Kidney glomerular epithelial cell (primary cell): Measurements from ENCODE around the gene OCA2.

Experiments
- DNase-seq: peaks from one replicate; lab custom pipeline; 2025; lab: John Stamatoyannopoulos, UW

Gene OCA2

GRCh38 chr15:28079313-28079969 lies 19.7 kb downstream of the OCA2 start:
- DNase-seq: no peak

DNA sequence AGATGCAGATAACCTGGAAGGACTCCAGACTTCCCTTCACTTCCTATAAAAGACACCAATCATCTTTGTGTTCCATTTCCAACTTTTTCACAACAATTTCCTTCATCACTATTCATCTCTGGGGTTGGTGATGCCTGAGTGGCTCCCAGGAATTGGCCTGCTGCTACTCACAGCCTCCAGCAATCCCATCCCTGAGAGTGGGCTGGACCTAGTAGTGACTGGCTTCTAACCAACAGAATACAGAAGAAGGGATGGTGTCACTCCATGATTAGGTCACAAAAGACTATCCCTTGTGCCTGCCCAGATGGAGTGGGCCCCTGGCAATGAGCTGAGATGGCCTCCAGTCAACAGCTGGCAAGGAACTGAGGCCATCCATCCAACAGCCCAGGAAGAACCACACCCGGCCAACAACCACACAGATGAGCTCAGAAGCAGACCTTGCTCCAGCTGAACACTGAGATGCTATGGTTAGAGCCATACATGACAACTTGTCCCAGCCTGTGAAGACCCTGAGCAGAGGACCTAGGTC lies 20.9 kb downstream of the OCA2 start:
- DNase-seq: peak; percentile 31

- DNase-seq: no peak
Observed at GRCh38 chr15:28075573-28075972, 23.5 kb downstream of the OCA2 start.

- DNase-seq: no peak
Observed at GRCh38 chr15:28068930-28069329, 30.2 kb downstream of the OCA2 start.

GRCh38 chr15:28066231-28066630 lies 32.9 kb downstream of the OCA2 start:
- no peak for DNase-seq

GRCh38 chr15:28060005-28060404 lies 39.1 kb downstream of the OCA2 start:
- DNase-seq: no peak

- DNase-seq: no peak
Observed at GRCh38 chr15:28058082-28058481, 41.0 kb downstream of the OCA2 start.

GRCh38 chr15:28051955-28052633 lies 47.0 kb downstream of the OCA2 start:
- no peak for DNase-seq

DNA sequence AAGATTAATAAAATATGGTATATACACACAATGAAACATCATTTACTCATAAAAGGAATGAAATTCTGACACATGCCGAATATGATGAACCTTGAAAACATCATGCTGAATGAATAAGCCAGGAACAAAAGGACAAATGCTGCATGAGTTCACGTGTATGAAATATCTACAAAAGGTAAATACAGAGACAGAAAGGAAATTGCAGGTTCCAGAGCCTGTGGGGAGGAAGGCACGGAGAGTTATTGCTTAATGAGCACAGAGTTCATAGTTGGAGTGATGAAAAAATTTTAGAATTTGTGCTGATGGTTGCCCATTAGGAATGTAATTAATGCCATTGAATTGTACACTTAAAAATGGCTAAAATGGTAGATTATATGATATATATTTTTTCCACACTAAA lies 49.5 kb downstream of the OCA2 start:
- no peak for DNase-seq

DNA sequence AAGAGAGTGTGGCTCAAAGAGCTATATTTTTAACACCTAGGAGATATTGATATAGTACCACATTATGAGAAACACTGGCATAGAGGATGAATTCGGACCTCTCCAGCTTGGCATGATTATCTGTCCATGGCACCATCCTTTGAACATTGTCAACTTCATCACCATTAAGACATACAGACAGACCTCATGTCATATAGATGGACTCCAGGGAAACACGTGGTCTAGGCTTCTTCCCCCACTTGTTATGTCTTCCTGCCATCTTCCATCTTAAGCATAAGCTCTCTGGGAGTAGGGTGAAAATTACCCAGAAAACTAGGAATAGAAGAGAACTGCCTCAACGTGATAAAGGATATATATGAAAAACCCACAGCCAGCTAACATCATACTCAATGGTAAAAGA lies 51.8 kb downstream of the OCA2 start:
- DNase-seq: no peak

- DNase-seq: no peak
Observed at GRCh38 chr15:28044121-28044672, 54.9 kb downstream of the OCA2 start.

DNA sequence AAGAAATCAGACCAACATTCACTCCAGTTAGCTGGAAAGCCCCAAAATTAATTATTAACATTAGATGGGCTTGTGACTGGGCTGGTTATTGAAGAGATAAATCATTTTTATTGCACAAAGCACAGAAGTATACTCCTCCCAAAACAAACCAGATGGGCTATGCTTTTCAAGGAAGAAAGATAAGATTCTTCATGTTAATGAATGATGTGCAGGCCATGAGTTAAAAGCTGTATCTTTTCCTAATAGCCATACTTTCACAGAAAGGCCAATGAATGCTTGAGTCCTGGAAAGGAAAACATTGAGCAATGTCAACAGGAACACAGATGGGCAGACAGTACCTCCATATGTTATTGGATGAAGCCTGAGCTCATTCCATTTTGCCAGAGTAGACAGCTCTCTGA lies 55.4 kb downstream of the OCA2 start:
- DNase-seq: peak; percentile 85

GRCh38 chr15:28037969-28038590 lies 61.0 kb downstream of the OCA2 start:
- no peak for DNase-seq

GRCh38 chr15:28033443-28033842 lies 65.7 kb downstream of the OCA2 start:
- DNase-seq: no peak

- no peak for DNase-seq
Observed at GRCh38 chr15:28030801-28031200, 68.3 kb downstream of the OCA2 start.

DNA sequence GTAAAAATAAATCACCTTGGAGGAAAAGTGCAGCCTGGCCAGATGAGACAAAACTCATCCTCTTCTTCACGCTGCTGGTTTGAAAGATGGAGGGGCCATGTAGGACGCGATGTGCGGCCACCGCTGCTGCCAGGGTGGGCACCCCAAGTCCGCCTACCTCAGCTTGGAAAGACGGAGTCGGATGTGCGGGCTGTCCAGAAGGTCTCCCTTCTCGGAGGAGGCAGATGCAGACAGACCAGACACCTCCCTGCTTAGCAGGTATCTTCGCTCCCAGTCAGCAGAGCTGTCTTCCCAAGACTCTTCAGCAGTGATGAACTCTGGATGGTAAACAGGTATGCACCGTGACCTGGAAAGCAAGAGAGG lies 71.4 kb downstream of the OCA2 start:
- no peak for DNase-seq

GRCh38 chr15:28026764-28027713 lies 72.1 kb downstream of the OCA2 start:
- no peak for DNase-seq

GRCh38 chr15:28026221-28026620 lies 72.9 kb downstream of the OCA2 start:
- DNase-seq: no peak

DNA sequence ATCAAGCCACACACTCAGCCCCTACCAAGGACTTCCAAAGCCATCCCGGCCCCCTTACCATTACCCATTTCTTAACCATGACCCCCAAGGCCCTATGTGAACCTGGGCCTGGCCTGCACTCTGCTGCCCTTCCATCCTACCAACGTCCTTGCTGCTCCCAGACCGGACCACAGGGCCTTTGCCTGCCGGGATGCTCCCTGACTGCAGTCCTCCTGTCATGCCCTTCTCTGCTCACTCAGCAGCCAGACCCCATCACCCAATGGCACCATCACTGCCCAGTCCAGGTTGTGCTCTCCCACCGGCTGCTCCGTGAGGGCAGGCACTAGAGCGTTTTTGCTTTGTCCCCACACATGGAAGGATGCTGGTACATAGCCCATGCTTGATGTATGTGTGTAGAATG lies 73.7 kb downstream of the OCA2 start:
- no peak for DNase-seq

DNA sequence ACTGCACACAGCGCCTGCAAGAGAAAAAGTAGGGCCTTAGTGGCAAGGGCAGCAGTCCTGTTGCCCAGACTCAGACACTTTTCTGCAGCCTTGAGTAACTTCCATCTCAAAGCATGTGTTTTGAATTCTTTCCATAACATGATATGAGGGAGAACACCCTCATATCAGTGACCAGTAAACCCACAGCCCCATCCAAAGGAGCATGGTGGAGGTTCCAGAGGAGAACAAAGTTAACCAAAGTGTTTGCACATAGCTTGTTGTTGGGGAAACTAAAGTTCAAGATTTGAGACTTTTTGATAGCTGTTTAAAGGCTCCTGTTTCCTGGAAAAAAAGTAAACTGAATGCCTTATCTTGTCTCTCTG lies 74.2 kb downstream of the OCA2 start:
- DNase-seq: no peak

DNA sequence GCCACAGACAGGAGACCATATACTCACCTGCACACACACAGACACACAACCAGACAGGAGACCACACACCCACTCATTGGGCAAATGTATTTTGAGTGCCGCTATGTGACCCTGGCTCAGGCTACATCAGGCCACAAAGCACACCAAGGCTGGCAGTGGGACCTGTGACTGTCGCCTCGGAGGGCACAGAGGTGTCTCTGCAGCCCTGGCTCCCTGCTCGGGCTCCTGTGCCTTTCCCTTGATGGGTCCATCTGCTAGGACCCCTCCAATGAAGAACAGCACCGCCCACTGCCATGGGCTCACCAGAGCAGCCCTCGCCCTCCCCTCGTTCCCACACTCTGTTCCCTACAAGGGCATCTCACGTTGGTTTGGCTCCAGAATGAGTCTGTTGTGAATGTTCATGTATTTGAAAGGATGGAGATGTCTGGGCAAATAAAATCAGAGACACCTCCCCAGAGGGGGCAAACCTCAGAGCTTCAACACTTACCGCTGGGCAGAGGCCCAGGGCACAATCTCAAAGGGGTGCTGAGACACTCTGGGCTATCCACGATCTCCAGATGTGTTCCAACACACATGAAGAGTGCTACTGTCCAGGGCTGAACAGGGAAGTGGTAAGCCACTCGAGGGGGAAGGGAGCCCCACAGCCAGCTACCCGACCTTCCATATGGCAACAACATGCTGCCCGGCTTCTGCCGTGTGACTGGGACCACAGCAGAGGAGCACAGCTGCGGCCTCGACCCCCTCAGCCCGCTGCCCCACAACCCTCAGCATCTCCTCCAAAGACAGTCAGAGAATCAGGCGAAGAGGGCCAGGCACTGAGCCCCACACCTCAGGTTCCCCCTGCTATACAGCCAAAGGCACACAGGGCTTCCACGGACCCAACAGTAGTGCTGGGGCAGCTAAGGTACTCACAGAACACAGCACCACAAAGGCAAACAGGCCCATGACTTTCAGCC lies 74.9 kb downstream of the OCA2 start:
- DNase-seq: no peak
